WTC11 (cell line): ENCODE data around the gene BMP7. TPM values are rescaled to one million over a fixed set of nuclear protein-coding genes. Genes with fewer than 3 reads are reported as not detected.
A peak's percentile ranks its signal among the peaks of the same experiment; 100 is the strongest.

Source experiments
- ATAC-seq: fragments of 200-7000 bp; cut with Tn5 transposase; 2 replicates; pipeline ENCODE4 v1.10.0; 2021; ENCODE audit warnings: mild to moderate bottlenecking, moderate library complexity
- CTCF ChIA-PET: fragments of 300-600 bp; sonication (Branson Sonifier 250); formaldehyde crosslinking; loops from one replicate; lab custom pipeline; 2021; ENCODE audit warnings: antibody characterized with exemption; lab: Charles Lee
- POLR2A ChIA-PET: fragments of 350-600 bp; sonication (Branson Sonifier 250); formaldehyde crosslinking; loops from one replicate; lab custom pipeline; 2021; ENCODE audit warnings: antibody characterized with exemption; lab: Charles Lee
- DNase-seq: peaks from one replicate; pipeline ENCODE4 v3.0.0; 2021; ENCODE audit warnings: low spot score
- H3K27ac Mint-ChIP-seq: 2 replicates; pipeline ENCODE4 v1.8.0; 2021; ENCODE audit warnings: mixed read lengths
- H3K27me3 Mint-ChIP-seq: 2 replicates; pipeline ENCODE4 v1.8.0; 2021; ENCODE audit warnings: low read depth, mild to moderate bottlenecking, moderate library complexity, mixed read lengths
- H3K36me3 Mint-ChIP-seq: 2 replicates; pipeline ENCODE4 v1.8.0; 2021; ENCODE audit warnings: mixed read lengths
- H3K4me1 Mint-ChIP-seq: 2 replicates; pipeline ENCODE4 v1.8.0; 2022; ENCODE audit warnings: mixed read lengths
- H3K4me3 Mint-ChIP-seq: 2 replicates; pipeline ENCODE4 v1.8.0; 2021; ENCODE audit warnings: mild to moderate bottlenecking, moderate library complexity, mixed read lengths
- H3K9me3 Mint-ChIP-seq: 2 replicates; pipeline ENCODE4 v1.8.0; 2021; ENCODE audit warnings: mixed read lengths
- ATF1 ChIP-seq: sonication (generic); formaldehyde crosslinking; IDR thresholded peaks from 2 replicates; pipeline ENCODE4 v1.8.1; 2023; ENCODE audit warnings: mild to moderate bottlenecking, moderate library complexity, missing genetic modification reagents
- E2F4 ChIP-seq: sonication (generic); formaldehyde crosslinking; IDR thresholded peaks from 2 replicates; pipeline ENCODE4 v1.8.1; 2022; ENCODE audit warnings: low read depth, mild to moderate bottlenecking, moderate library complexity, missing genetic modification reagents, borderline replicate concordance
- GABPB1 ChIP-seq: sonication (generic); formaldehyde crosslinking; IDR thresholded peaks from 2 replicates; pipeline ENCODE4 v1.8.1; 2023; ENCODE audit warnings: mild to moderate bottlenecking, missing genetic modification reagents
- GRHL2 ChIP-seq: fragments of 250-450 bp; sonication (Bioruptor Pico); IDR thresholded peaks from 2 replicates; pipeline ENCODE4 v1.8.0; 2022; ENCODE audit warnings: mild to moderate bottlenecking, moderate library complexity; ENCODE audit not compliant: insufficient replicate concordance, severe bottlenecking
- HMGA2 ChIP-seq: fragments of 250-450 bp; sonication (Bioruptor Pico); IDR thresholded peaks from 2 replicates; pipeline ENCODE4 v1.4.0; 2021; ENCODE audit warnings: mild to moderate bottlenecking, moderate library complexity
- JAZF1 ChIP-seq: fragments of 250-450 bp; sonication (Bioruptor Pico); IDR thresholded peaks from 2 replicates; pipeline ENCODE4 v1.9.0; 2021; ENCODE audit warnings: moderate library complexity, mild to moderate bottlenecking, inconsistent platforms
- KAT7 ChIP-seq: sonication (generic); formaldehyde crosslinking; IDR thresholded peaks from 2 replicates; pipeline ENCODE4 v1.8.1; 2023; ENCODE audit warnings: missing genetic modification reagents, mild to moderate bottlenecking, borderline replicate concordance
- MAX ChIP-seq: sonication (generic); formaldehyde crosslinking; IDR thresholded peaks from 2 replicates; pipeline ENCODE4 v1.8.0; 2022; ENCODE audit warnings: mild to moderate bottlenecking, missing genetic modification reagents
- PREB ChIP-seq: sonication (generic); formaldehyde crosslinking; IDR thresholded peaks from 2 replicates; pipeline ENCODE4 v1.8.1; 2022; ENCODE audit warnings: mild to moderate bottlenecking, missing genetic modification reagents, moderate library complexity, borderline replicate concordance
- STAT6 ChIP-seq: sonication (generic); formaldehyde crosslinking; conservative IDR thresholded peaks from 2 replicates; pipeline ENCODE4 v1.8.1; 2023; ENCODE audit warnings: mild to moderate bottlenecking, low read depth, missing genetic modification reagents, moderate library complexity
- TCF7 ChIP-seq: sonication (generic); formaldehyde crosslinking; IDR thresholded peaks from 2 replicates; pipeline ENCODE4 v1.8.0; 2022; ENCODE audit warnings: mild to moderate bottlenecking, low read depth, missing genetic modification reagents, moderate library complexity
- TEAD1 ChIP-seq: sonication (generic); formaldehyde crosslinking; IDR thresholded peaks from 2 replicates; pipeline ENCODE4 v1.8.0; 2022; ENCODE audit warnings: mild to moderate bottlenecking, missing genetic modification reagents
- USF2 ChIP-seq: sonication (generic); formaldehyde crosslinking; IDR thresholded peaks from 2 replicates; pipeline ENCODE4 v1.8.1; 2023; ENCODE audit warnings: mild to moderate bottlenecking, missing genetic modification reagents, moderate library complexity
- ZNF281 ChIP-seq: sonication (generic); formaldehyde crosslinking; IDR thresholded peaks from 2 replicates; pipeline ENCODE4 v1.8.0; 2023; ENCODE audit warnings: mild to moderate bottlenecking, missing genetic modification reagents
- ZNF512 ChIP-seq: sonication (generic); formaldehyde crosslinking; IDR thresholded peaks from 2 replicates; pipeline ENCODE4 v1.8.1; 2022; ENCODE audit warnings: missing genetic modification reagents, borderline replicate concordance
- ZNF671 ChIP-seq: fragments of 250-450 bp; sonication (Bioruptor Pico); IDR thresholded peaks from 2 replicates; pipeline ENCODE4 v1.8.0; 2021; ENCODE audit warnings: mild to moderate bottlenecking
- ZSCAN18 ChIP-seq: fragments of 250-450 bp; sonication (Bioruptor Pico); IDR thresholded peaks from 2 replicates; pipeline ENCODE4 v2.1.2; 2022; ENCODE audit warnings: mild to moderate bottlenecking, moderate library complexity
- total RNA-seq: library from RNA; stranded (reverse); gene quantifications from 3 replicates; pipeline ENCODE4 v1.2.3, GENCODE V29; 2021

BMP7 gene
- total RNA-seq, 1 experiment from 2014 or later: 40.7 TPM

- no peak overlapping the region for H3K4me3 Mint-ChIP-seq
- TF ChIP-seq ZNF281 (CRISPR knock-in tag) (no peak), GABPB1 (CRISPR knock-in tag) (no peak), STAT6 (CRISPR knock-in tag) (no peak), JAZF1 (CRISPR knock-in tag) (no peak)
- TF ChIP-seq, all 79 proteins: peak for 0
- ChIA-PET CTCF (interaction anchor here (1.0 to 1.6 kb wide), 5 partner anchors 35 to 203 kb away, joined by 3 to 6 read pairs (median 4); partner anchors contain the start of gene SPO11), POLR2A (no interaction called here)
- Mint-ChIP-seq H3K27me3 (peaks cover 4% of the 10 kb centered on the region), H3K4me1 (peaks cover 25% of the 10 kb centered on the region), H3K36me3 (no peaks in the 10 kb centered on the region), H3K27ac (peak overlapping the region; percentile 33; the same call in 1 of the 2 replicates), H3K9me3 (no peaks in the 10 kb centered on the region)
- DNase-seq: no peak
- ATAC-seq: no peak
Observed at GRCh38 chr20:57294550-57294949, 28.1 kb upstream of the BMP7 start.

GRCh38 chr20:57293995-57294394 lies 27.6 kb upstream of the BMP7 start:
- ATAC-seq (no peak), DNase-seq (no peak)
- Mint-ChIP-seq H3K27me3 (peaks cover 4% of the 10 kb centered on the region), H3K9me3 (no peaks in the 10 kb centered on the region), H3K36me3 (no peaks in the 10 kb centered on the region), H3K4me3 (no peak overlapping the region), H3K27ac (no peak overlapping the region), H3K4me1 (peaks cover 29% of the 10 kb centered on the region)
- ChIA-PET CTCF (interaction anchor here (1.0 to 1.4 kb wide), 3 partner anchors 35 to 202 kb away, joined by 3 to 6 read pairs (median 4); partner anchors contain the start of gene SPO11), POLR2A (no interaction called here)
- TF ChIP-seq MAX (CRISPR knock-in tag): no peak
- no peak for TF ChIP-seq TEAD1
- TF ChIP-seq ZNF671 (CRISPR knock-in tag): no peak
- TF ChIP-seq ZNF512 (CRISPR knock-in tag): no peak
- no peak for TF ChIP-seq ZSCAN18 (CRISPR knock-in tag)
- no peak for TF ChIP-seq GRHL2 (CRISPR knock-in tag)
- no peak for TF ChIP-seq GABPB1 (CRISPR knock-in tag)

- H3K36me3 Mint-ChIP-seq: no peaks in the 10 kb centered on the region
- H3K27me3 Mint-ChIP-seq: peaks cover 4% of the 10 kb centered on the region
- no peak for DNase-seq
- no peak overlapping the region for H3K4me3 Mint-ChIP-seq
- no peak for ATAC-seq
- POLR2A ChIA-PET: no interaction called here
- no peak overlapping the region for H3K27ac Mint-ChIP-seq
- CTCF ChIA-PET: interaction anchor here (1.0 to 1.7 kb wide), 3 partner anchors 22 to 40 kb away, joined by 3 to 7 read pairs (median 3); partner anchors contain the start of gene SPO11
- H3K9me3 Mint-ChIP-seq: no peaks in the 10 kb centered on the region
- peaks cover 41% of the 10 kb centered on the region for H3K4me1 Mint-ChIP-seq
- TF ChIP-seq USF2 (CRISPR knock-in tag) (no peak), PREB (CRISPR knock-in tag) (no peak), KAT7 (CRISPR knock-in tag) (no peak), TCF7 (CRISPR knock-in tag) (no peak), ZSCAN18 (CRISPR knock-in tag) (no peak), HMGA2 (CRISPR knock-in tag) (no peak), E2F4 (no peak), ATF1 (CRISPR knock-in tag) (no peak)
Observed at GRCh38 chr20:57292611-57293010, 26.2 kb upstream of the BMP7 start.
